ENCODE results near the gene SPINK1. TPM values are rescaled to one million over a fixed set of nuclear protein-coding genes. Genes with fewer than 3 reads are reported as not detected.
A peak's percentile ranks its signal among the peaks of the same experiment; 100 is the strongest.

The SPINK1 gene
- total RNA-seq, 2 experiments from 2014 or later, result not detected

DNA sequence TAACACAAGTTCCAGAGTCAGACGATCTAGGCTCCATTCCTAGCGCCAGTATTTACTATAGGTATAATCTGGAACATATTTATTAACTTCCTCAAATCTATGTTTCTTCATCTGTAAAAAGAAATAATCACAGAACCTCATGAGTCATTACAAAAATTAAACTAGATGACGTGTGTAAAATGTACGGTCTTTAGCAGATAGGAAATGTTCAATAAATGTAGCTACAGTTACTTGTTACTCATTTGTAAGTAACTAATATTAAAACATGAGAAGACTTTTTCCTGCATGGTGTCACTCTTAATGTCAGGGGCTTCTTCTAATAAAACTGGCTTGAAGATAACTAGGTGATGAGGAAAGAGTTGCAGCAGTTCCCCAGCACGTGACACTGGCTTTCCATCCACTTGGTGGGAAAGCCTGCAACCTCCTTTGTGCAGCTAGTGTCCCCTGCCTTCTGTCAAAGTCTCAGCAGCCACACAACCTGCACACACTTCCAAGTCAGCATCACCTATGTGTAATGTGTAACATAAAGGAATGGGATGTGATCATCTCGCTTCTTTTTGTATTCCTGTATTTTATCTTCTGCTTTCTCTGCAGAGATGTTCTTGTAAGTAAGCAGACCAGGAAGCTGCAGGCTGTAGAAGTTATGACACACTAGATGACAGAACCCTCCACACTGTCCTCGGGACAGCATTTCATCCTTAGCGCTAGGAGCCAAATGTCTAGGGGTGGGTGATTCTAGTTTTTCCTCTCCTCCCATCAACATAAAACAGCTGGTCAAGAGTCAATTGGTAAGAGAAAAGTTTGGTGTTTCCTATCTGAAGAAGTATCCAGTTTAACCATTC lies 47.1 kb downstream of the SPINK1 start:
- CTCF ChIA-PET, result no interaction called here
- Mint-ChIP-seq H3K27me3 (no peaks in the 10 kb centered on the region), H3K4me1 (peaks cover 22% of the 10 kb centered on the region), H3K27ac (no peak overlapping the region), H3K4me3 (no peak overlapping the region), H3K36me3 (no peaks in the 10 kb centered on the region), H3K9me3 (ENCODE audit: low read depth) (no peaks in the 10 kb centered on the region)
- DNase-seq (no peak), ATAC-seq (no peak)

DNA sequence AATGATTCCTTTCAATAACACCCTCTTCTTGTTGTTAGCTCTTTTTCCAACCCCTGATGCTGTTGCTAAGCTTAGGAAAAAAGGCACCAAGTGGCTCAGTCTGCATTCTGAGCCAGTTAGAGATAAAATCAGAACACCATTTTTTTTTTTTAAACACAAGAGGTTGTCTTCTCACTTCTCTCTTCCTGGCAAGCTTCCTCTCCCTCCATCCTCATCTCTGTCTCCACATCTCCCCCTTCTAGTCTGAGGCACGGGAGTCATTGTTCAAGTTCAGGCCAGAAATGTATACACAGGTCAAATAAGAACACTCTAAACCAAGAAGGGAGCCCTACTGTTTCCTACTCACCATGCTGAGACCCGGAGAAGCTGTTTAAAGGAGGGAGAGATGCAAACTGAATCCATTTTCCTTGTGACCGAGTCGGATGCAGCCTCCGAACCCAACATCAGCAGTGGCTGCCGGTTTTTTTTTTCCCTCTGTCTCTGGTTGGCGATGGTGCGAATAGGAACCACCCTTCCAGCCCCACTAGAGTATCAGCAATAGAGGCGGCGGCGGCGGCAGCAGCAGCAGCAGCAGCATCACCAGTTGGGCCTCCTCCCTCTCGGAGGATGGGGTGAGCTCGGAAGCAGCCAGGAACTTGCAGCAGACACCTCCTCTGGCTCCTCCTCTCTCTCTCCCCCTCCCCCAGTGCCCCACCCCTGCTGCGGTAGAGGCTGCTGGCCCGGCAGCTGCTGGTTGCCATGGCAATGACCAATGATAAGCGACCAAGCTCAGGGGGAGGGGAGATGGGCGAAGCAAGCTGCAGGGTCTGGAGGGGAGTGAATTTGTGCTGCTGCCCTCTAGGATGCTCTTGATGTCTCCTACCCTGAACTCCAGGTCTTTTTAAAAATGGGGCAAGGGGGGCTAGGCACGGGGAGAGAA lies 49.1 kb downstream of the SPINK1 start, which contains the start of gene JAKMIP2:
JAKMIP2 (minus strand) TSS at position 619 of the 919 bp plus-strand sequence. CDS start 110,922 bp downstream, outside the sequence.
- Mint-ChIP-seq H3K9me3 (ENCODE audit: low read depth) (no peaks in the 10 kb centered on the region), H3K4me1 (peaks cover 22% of the 10 kb centered on the region), H3K27me3 (no peaks in the 10 kb centered on the region), H3K4me3 (peak within 1 kb of the TSS; percentile 93), H3K36me3 (peaks cover 3% of the 10 kb centered on the region), H3K27ac (peak within 1 kb of the TSS; percentile 94)
- DNase-seq (peak; percentile 93), ATAC-seq (peak; percentile 97)
- CTCF ChIA-PET, result interaction anchor here (0.7 to 1.1 kb wide), 5 partner anchors 23 to 154 kb away, joined by 3 to 5 read pairs (median 3); no protein-coding TSS in a partner anchor

DNA sequence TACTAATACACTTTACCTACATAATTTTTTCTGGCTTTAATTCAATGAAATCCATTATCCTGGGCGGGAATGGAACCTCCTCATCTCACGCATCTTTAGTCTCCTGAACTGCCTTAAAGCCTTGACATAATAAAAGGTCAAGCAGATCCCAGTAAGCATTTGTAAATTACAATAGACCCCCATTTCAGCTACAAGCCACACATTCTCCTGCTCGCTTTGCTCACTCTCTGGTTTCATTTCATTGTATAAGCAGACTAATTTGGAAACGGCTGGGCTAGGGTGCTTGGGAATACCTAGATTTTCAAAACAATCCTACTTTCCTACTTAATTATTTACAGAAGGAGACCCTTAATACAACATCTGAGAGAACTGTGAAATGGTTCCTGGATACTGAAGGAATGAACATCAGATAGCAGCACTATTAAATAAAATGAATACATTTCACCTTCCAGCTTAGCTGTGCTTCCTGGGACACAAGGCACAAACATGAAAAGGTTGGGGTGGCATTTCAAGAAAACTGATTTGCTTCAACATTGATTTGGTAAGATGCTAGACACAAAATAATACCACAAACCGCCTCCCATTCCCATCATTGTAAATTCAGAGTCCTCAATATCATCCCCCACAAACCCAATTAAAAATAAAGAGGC lies 50.4 kb downstream of the SPINK1 start:
- Mint-ChIP-seq H3K4me1 (peaks cover 22% of the 10 kb centered on the region), H3K36me3 (peaks cover 13% of the 10 kb centered on the region), H3K27ac (peak overlapping the region; percentile 6), H3K27me3 (no peaks in the 10 kb centered on the region), H3K4me3 (peak overlapping the region; percentile 49), H3K9me3 (ENCODE audit: low read depth) (peaks cover 5% of the 10 kb centered on the region)
- DNase-seq (no peak), ATAC-seq (no peak)
- CTCF ChIA-PET, result no interaction called here

DNA sequence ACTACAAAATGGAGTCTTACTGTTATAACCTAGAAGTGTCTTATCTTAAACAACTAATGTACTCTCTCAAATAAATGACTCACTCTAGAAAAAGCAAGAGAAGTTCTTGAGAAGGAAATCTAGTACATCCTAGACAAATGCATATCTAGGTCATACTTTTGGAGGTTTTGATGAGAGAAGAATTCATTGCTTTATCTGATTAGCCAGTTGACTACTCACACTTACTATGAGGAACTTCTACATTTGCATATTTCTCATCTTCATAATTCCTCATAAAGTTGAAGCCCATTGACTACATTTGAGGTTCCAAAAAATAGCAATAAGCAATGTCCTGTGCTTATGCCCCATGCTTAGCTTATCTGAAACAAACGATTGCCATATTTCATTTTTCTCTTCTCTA lies 51.8 kb downstream of the SPINK1 start:
- Mint-ChIP-seq H3K4me1 (peaks cover 22% of the 10 kb centered on the region), H3K27me3 (no peaks in the 10 kb centered on the region), H3K27ac (no peak overlapping the region), H3K36me3 (peaks cover 16% of the 10 kb centered on the region), H3K9me3 (ENCODE audit: low read depth) (peaks cover 10% of the 10 kb centered on the region), H3K4me3 (no peak overlapping the region)
- DNase-seq, result no peak
- CTCF ChIA-PET, result no interaction called here
- ATAC-seq, result no peak

DNA sequence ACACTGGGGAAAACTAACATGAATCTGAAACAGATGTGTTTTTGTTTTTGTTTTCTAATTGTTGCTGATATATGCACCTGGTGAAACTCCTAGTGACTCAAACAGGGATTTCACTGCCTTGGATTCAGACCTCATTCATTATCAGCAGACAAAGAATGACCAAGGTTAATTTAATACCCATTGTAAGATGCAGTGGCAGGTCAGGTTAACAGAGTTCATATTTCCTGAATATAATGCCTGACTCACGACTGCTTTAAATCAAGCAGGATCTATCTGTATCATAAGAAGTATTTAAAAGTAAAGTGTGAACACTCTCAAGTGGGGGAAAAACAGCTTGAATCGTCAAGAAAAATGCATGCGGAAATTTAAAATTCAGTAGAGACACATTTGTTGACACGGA lies 54.5 kb downstream of the SPINK1 start:
- ATAC-seq (no peak), DNase-seq (no peak)
- H3K36me3 Mint-ChIP-seq, result peaks cover 16% of the 10 kb centered on the region
- peaks cover 18% of the 10 kb centered on the region for H3K4me1 Mint-ChIP-seq
- CTCF ChIA-PET, result no interaction called here
- H3K27me3 Mint-ChIP-seq, result no peaks in the 10 kb centered on the region
- peaks cover 10% of the 10 kb centered on the region for H3K9me3 Mint-ChIP-seq (ENCODE audit: low read depth)
- H3K4me3 Mint-ChIP-seq, result no peak overlapping the region
- no peak overlapping the region for H3K27ac Mint-ChIP-seq

Other genes starting within 250 kb of the SPINK1 start
- 1 to 10 TPM; 5.2 to 6.1 TPM for gene JAKMIP2, start 48.9 kb downstream of the SPINK1 start, total RNA-seq
- gene SCGB3A2, start 47.0 kb upstream of the SPINK1 start, total RNA-seq, result not detected
- not detected for gene C5orf46, start 74.9 kb upstream of the SPINK1 start, total RNA-seq
- gene SPINK5, start 232.3 kb upstream of the SPINK1 start, total RNA-seq, result not detected